Superior temporal gyrus (tissue), 1 donor: Measurements from ENCODE around the gene SH3BP5L.
"Not testable (repeated sequence)": the region's sequence is repeated elsewhere in the genome, so short reads cannot be mapped to it uniquely, and the experiment has no call there.

Experiments
- DNase-seq: peaks from one replicate; pipeline ENCODE4 v3.0.0-alpha.2; 2016; ENCODE audit errors: extremely low spot score

The SH3BP5L gene

GRCh38 chr1:248810727-248811513 lies 14.8 kb downstream of the SH3BP5L start:
- DNase-seq = no peak

GRCh38 chr1:248810000-248810726 lies 15.6 kb downstream of the SH3BP5L start:
- no peak for DNase-seq

- DNase-seq = no peak
Measured at GRCh38 chr1:248808876-248809275, 16.8 kb downstream of the SH3BP5L start.

GRCh38 chr1:248807067-248807737 lies 18.5 kb downstream of the SH3BP5L start:
- peak; percentile 81 for DNase-seq

- DNase-seq = no peak
Measured at GRCh38 chr1:248805876-248806275, 19.8 kb downstream of the SH3BP5L start.

- no peak for DNase-seq
Measured at GRCh38 chr1:248804771-248805681, 20.7 kb downstream of the SH3BP5L start.

- DNase-seq = not testable (repeated sequence)
Measured at GRCh38 chr1:248803501-248803900, 22.2 kb downstream of the SH3BP5L start.

GRCh38 chr1:248802454-248802853 lies 23.3 kb downstream of the SH3BP5L start:
- DNase-seq = no peak

GRCh38 chr1:248800459-248800858 lies 25.3 kb downstream of the SH3BP5L start:
- no peak for DNase-seq

- no peak for DNase-seq
Measured at GRCh38 chr1:248798791-248799190, 26.9 kb downstream of the SH3BP5L start.

- DNase-seq = not testable (repeated sequence)
Measured at GRCh38 chr1:248794663-248795062, 31.1 kb downstream of the SH3BP5L start.

- DNase-seq = no peak
Measured at GRCh38 chr1:248793592-248793991, 32.1 kb downstream of the SH3BP5L start.

GRCh38 chr1:248792342-248792741 lies 33.4 kb downstream of the SH3BP5L start:
- no peak for DNase-seq

- no peak for DNase-seq
Measured at GRCh38 chr1:248791010-248791409, 34.7 kb downstream of the SH3BP5L start.

- no peak for DNase-seq
Measured at GRCh38 chr1:248790456-248790855, 35.3 kb downstream of the SH3BP5L start.

GRCh38 chr1:248789337-248789736 lies 36.4 kb downstream of the SH3BP5L start:
- DNase-seq = not testable (repeated sequence)

- DNase-seq = no peak
Measured at GRCh38 chr1:248788327-248788726, 37.4 kb downstream of the SH3BP5L start.

- DNase-seq = no peak
Measured at GRCh38 chr1:248787430-248787829, 38.3 kb downstream of the SH3BP5L start.

GRCh38 chr1:248786156-248786555 lies 39.6 kb downstream of the SH3BP5L start:
- no peak for DNase-seq

- DNase-seq = no peak
Measured at GRCh38 chr1:248783367-248783766, 42.3 kb downstream of the SH3BP5L start.

GRCh38 chr1:248782416-248783141 lies 43.1 kb downstream of the SH3BP5L start:
- no peak for DNase-seq
